ENCODE data around the gene ACP6.

- TF ChIP-seq EZH2 (IDR thresholded peaks at IDR 0.05; ENCODE audit: borderline replicate concordance, low read depth, low read length, severe bottlenecking) (no peak), POLR2A (IDR thresholded peaks at IDR 0.05; ENCODE audit: low read depth, low read length) (no peak), CTCF (IDR thresholded peaks at IDR 0.05; ENCODE audit: extremely low read depth in 1 of 2, insufficient read depth in 1 of 2, low read depth in 1 of 2, low read length in 2 of 2) (no peak), GATA2 (IDR thresholded peaks at IDR 0.05; ENCODE audit: insufficient read depth, insufficient read length, low read depth, low read length) (no peak), POLR2AphosphoS5 (IDR thresholded peaks at IDR 0.05; ENCODE audit: insufficient read depth, low read depth, low read length) (no peak), MYC (IDR thresholded peaks at IDR 0.05; ENCODE audit: low read depth, low read length) (no peak), JUN (IDR thresholded peaks at IDR 0.05; ENCODE audit: borderline replicate concordance, insufficient read depth, insufficient read length, low read depth) (no peak)
- TF ChIP-seq, protein P1, sequence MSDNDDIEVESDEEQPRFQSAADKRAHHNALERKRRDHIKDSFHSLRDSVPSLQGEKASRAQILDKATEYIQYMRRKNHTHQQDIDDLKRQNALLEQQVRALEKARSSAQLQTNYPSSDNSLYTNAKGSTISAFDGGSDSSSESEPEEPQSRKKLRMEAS (IDR thresholded peaks at IDR 0.05; ENCODE audit: insufficient read depth, insufficient read length): no peak
These were observed 35.0 kb downstream of the ACP6 start for GRCh38 chr1:147635342-147635741.
